ENCODE results near the gene IGSF21. TPM values are rescaled to one million over a fixed set of nuclear protein-coding genes. Genes with fewer than 3 reads are reported as not detected.

IGSF21 gene
- total RNA-seq, 2 experiments from 2014 or later = not detected

DNA sequence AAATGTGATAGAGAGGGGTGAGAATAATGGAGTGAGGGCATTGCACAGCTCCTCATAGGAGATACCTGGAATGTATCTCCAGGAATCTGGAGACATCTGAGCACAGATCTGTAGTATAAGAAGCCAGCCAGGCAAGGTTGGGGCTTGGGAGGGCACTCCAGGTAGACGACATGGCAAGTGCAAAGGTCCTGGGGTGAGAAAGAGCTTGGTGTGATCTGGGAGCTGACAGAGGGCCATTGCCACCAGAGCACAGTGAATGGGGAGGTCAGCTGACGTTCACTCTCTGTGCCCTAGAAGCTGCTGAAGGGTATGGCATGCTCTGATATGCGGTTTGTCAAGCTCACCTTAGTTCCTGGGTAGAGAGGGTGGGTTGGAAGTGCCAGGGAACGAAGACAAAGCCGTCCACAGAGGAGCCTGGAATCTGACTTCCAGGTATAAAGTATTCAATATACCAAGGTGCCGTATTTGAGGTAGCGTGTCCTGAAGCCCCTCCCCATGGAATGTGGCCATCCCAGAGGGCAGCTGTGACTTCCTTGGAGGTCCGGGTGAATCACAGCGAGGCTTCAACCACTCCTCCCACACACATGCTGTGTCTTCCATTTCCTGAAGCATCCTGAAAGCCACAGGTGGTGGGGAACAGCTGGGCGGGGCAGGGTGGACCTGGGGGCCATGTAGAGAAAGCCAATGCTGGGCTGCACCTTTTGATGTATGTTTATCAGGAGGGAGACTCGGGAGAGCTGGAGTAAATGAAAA lies 190.5 kb downstream of the IGSF21 start:
- CTCF ChIA-PET = interaction anchor here (0.7 to 4.2 kb wide), 5 partner anchors 12 to 283 kb away, joined by 3 to 16 read pairs (median 5); no protein-coding TSS in a partner anchor
- intact Hi-C loops (cut with micrococcal nuclease) = no loop called here
- no peak overlapping the region for H3K27ac Mint-ChIP-seq
- no peak for DNase-seq
- peaks cover 40% of the 10 kb centered on the region for H3K27me3 Mint-ChIP-seq
- POLR2A ChIA-PET = no interaction called here
- no peaks in the 10 kb centered on the region for H3K36me3 Mint-ChIP-seq
- H3K4me1 Mint-ChIP-seq (ENCODE audit: low read depth) = no peaks in the 10 kb centered on the region
- H3K4me3 Mint-ChIP-seq = no peak overlapping the region
- H3K9me3 Mint-ChIP-seq = no peaks in the 10 kb centered on the region

DNA sequence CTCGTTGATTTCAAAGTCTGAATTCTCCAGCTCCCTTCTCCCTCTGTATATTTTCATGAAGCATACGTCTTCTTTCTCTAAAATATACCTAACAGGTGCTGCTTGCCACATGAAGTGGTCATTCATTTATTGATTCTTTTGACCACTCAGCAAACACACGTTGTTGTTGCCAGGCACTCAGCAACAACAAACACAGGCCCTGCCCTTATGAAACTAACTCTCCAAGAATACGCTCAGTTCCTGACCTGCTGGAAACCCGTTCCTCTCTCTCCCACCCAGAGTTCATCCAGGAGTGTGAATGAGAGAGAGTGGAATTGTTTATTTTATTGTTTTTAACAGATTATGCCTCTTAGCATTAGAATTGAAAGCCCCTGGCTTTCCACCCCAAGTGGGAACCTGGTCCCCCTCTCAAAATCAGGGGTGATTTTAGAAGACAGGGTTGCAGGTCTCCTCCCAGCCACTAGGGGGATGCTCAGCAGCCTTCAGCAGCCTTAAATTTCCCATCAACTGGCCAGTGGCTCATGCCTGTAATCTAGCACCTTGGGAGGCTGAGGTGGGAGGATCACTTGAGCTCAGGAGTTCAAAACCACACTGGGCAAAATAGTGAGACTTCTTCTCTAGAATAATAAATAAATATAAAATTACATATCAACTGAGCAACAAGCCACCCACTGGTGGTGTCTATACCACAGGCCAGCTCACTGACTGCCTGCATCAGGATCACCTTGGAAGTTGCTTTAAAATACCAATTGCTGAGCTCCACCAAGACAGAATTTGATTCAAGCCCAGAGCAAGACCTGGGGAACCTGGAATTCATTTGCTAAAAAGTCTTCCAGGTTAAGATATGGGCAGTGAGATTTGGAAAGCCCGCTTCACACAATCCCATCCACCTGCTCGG lies 192.1 kb downstream of the IGSF21 start:
- intact Hi-C loops (cut with micrococcal nuclease) = no loop called here

DNA sequence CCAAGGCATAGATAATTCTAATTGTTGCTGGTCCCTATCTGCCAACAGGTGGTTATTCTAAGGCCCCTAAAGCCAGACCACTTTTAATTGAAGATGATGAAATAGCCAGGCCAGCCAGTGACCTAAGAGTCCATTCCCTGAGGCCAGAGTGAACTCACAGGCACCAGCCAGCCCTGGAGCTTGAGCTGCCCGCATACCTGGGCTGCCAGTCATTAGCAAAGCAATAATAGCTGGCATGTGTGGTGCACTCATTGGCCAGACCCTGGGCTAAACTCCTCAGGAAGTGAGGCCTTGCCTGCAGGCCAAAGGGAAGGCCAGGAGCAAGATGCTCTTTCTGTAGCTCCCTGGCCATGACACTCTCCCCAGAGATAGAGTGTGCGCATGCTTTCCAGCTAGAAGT lies 192.8 kb downstream of the IGSF21 start:
- CTCF ChIA-PET = interaction anchor here (1.0 to 4.2 kb wide), 3 partner anchors 275 to 283 kb away, joined by 3 to 16 read pairs (median 16); no protein-coding TSS in a partner anchor
- Mint-ChIP-seq H3K9me3 (no peaks in the 10 kb centered on the region), H3K27me3 (peaks cover 30% of the 10 kb centered on the region), H3K4me1 (ENCODE audit: low read depth) (no peaks in the 10 kb centered on the region), H3K27ac (no peak overlapping the region), H3K4me3 (no peak overlapping the region), H3K36me3 (no peaks in the 10 kb centered on the region)
- DNase-seq = no peak
- POLR2A ChIA-PET = no interaction called here
- intact Hi-C loops (cut with micrococcal nuclease) = no loop called here

More for the DNA sequence above, 192.1 kb downstream of the IGSF21 start:
- Mint-ChIP-seq H3K9me3 (no peaks in the 10 kb centered on the region), H3K36me3 (no peaks in the 10 kb centered on the region), H3K4me3 (no peak overlapping the region), H3K27ac (no peak overlapping the region), H3K27me3 (peaks cover 34% of the 10 kb centered on the region), H3K4me1 (ENCODE audit: low read depth) (no peaks in the 10 kb centered on the region)
- CTCF ChIA-PET = interaction anchor here (1.0 to 4.2 kb wide), 8 partner anchors 8 to 575 kb away, joined by 3 to 16 read pairs (median 6); no protein-coding TSS in a partner anchor
- POLR2A ChIA-PET = no interaction called here
- DNase-seq = peak; percentile 15

DNA sequence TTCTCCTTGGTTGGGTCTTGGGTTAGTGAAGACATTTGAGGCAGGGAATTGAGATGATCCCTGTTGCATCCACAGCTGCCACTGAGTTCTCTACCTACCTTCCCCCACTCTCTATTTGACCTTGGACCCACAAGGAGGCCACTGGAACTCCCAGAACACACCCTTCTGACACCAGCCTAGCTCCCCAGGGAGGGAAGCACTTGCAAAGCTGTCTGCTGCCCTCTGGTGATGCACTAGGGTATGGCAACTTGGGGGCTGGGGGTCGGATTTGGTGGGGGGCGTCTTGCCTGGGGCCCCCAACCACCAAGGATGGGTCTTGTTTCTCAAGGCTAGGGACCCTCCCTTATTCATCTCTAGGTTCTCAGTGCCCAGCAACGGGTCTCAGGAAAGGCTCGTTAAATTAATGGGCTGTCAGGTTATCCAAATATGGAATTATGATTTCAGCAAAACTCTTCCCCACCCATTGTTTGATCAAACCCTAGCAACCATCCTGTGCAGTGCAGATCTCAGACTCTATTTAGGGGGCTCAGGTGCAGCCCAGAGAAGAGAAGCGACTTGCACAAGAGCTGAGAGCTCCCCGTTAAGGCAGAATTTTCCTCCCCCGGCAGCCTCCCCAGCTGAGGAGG lies 195.3 kb downstream of the IGSF21 start:
- Mint-ChIP-seq H3K27ac (no peak overlapping the region), H3K27me3 (peaks cover 16% of the 10 kb centered on the region), H3K4me3 (no peak overlapping the region), H3K9me3 (no peaks in the 10 kb centered on the region), H3K4me1 (ENCODE audit: low read depth) (no peaks in the 10 kb centered on the region), H3K36me3 (no peaks in the 10 kb centered on the region)
- intact Hi-C loops (cut with micrococcal nuclease) = no loop called here
- ChIA-PET CTCF (interaction anchor here (0.5 to 1.4 kb wide), 3 partner anchors 63 to 762 kb away, joined by 3 to 4 read pairs (median 3); no protein-coding TSS in a partner anchor), POLR2A (no interaction called here)
- peak; percentile 16 for DNase-seq

DNA sequence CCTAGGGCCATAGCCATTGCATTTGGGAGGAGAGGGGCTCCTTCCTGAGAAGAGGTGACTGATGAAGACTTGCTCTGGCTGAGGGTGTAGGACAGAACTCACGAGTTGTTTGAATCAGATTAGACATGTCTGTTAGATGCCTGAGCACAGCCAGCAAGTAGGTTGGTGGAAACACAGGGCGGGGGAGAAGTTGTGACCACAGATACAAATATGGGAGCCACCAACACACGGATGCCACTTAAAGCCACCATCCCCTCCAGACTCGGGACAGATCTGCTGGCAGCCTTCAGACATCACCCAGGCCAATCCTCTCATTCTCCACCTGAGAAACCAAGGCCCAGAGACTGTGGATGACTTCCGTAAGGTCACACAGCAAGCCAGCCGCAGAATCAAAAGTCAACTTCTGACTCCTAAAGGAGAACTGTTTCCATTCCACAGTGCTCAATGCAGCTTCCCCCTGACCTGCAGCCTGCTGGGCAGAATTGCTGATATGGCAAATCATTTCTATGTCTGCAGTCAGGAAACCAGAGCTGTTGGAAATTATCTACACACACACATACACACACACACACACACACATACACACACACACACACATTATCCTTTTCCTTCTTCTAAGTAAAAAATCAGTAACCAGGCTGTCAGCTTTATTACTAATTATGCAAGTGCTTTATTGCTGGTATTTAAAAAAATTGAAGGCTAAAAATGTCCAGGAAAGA lies 196.7 kb downstream of the IGSF21 start:
- DNase-seq = no peak
- intact Hi-C loops (cut with micrococcal nuclease) = no loop called here
- no peaks in the 10 kb centered on the region for H3K36me3 Mint-ChIP-seq
- ChIA-PET POLR2A (no interaction called here), CTCF (no interaction called here)
- no peaks in the 10 kb centered on the region for H3K9me3 Mint-ChIP-seq
- H3K4me3 Mint-ChIP-seq = no peak overlapping the region
- no peak overlapping the region for H3K27ac Mint-ChIP-seq
- H3K4me1 Mint-ChIP-seq (ENCODE audit: low read depth) = no peaks in the 10 kb centered on the region
- peaks cover 6% of the 10 kb centered on the region for H3K27me3 Mint-ChIP-seq

DNA sequence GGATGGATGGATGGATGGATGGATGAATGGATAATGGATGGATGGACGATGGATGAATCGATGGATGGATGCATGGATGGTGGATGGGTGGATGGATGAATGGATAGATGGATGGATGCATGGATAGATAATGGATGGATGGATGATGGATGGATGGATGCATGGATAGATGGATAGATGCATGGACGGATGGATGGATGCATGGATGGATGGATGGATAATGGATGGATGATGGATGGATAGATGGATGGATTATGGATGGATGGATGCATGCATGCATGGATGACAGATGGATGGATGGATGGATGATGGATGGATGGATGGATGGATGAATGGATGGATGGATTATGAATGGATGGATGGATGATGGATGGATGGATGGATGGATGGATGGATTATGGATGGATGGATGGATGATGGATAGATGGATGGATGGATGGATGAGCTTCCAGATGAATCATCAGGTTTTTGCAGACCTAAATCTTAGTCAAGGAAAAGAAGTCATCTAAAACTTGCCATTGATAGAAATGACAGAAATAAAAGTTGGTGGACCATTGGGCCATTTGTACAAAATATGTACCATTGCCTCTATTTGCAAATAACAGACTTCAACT lies 197.7 kb downstream of the IGSF21 start:
- Mint-ChIP-seq H3K4me3 (no peak overlapping the region), H3K4me1 (ENCODE audit: low read depth) (no peaks in the 10 kb centered on the region), H3K27ac (no peak overlapping the region), H3K36me3 (no peaks in the 10 kb centered on the region), H3K9me3 (no peaks in the 10 kb centered on the region), H3K27me3 (peaks cover 2% of the 10 kb centered on the region)
- CTCF ChIA-PET = no interaction called here
- intact Hi-C loops (cut with micrococcal nuclease) = no loop called here
- no peak for DNase-seq
- POLR2A ChIA-PET = no interaction called here

DNA sequence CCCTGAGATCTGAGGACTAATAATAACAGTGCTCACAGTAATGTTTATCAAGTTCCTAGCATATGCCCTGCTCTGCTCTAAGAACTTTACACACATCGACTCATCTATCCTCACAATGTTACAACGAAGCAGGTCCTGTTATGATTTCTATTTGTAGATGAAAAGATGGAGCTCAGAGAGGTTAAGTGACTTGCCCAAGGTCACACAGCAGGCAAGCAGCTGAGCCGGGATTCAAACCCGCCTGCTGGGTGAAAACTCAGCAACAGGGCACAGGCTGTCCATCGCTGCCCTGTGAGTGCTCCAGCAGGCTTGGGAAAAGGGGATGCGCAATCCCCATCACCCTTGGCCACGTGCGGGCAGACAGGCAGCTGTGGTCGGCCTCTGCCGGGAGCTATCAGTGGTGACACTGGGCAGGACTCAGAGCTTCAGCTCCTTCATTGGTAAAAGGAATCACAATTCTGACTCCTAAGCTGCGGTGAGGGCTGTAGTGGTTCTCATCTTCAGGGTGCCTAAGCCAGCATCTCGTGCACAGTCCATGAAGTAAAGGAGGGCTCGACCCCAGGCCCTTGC lies 199.8 kb downstream of the IGSF21 start:
- H3K9me3 Mint-ChIP-seq = no peaks in the 10 kb centered on the region

DNA sequence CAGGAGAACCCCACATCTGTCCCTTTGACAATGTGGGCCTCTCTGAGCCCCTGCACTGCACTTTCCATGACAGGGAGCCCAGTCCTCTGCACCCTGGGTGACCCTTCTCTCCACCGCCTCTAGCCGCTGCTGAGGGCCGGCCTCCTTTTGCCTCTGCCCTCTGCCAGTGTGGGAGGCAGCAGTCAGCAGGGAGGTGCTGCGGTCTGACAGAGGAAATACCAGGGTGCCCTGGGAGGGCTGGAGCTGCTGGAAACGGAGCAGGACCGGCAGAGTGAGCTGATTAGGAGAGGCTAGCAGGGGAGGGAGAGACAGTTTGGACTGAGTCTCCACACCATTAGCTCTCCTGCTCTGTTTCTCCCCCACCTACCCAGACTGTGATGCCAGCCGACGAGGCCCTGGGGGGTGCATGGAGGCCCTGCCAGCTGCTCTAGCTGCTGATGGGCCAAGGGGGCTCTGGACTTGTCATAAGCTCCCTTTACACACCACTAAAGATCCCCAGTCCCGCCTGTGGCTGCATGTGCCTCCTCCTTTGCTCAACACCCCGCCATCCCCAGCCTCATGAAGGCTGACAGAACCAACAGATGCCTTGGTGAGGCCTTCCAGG lies 202.1 kb downstream of the IGSF21 start:
- intact Hi-C loops (cut with micrococcal nuclease) = no loop called here
- Mint-ChIP-seq H3K9me3 (no peaks in the 10 kb centered on the region), H3K27me3 (peaks cover 6% of the 10 kb centered on the region), H3K4me1 (ENCODE audit: low read depth) (no peaks in the 10 kb centered on the region), H3K4me3 (no peak overlapping the region), H3K27ac (no peak overlapping the region), H3K36me3 (no peaks in the 10 kb centered on the region)
- DNase-seq = no peak
- POLR2A ChIA-PET = no interaction called here
- CTCF ChIA-PET = no interaction called here

More for the DNA sequence above, 199.8 kb downstream of the IGSF21 start:
- H3K4me3 Mint-ChIP-seq = no peak overlapping the region
- ChIA-PET POLR2A (no interaction called here), CTCF (interaction anchor here (1.8 kb wide), 1 partner anchor 8 kb away, joined by 6 read pairs; no protein-coding TSS in a partner anchor)
- no peak overlapping the region for H3K27ac Mint-ChIP-seq
- intact Hi-C loops (cut with micrococcal nuclease) = no loop called here
- H3K36me3 Mint-ChIP-seq = no peaks in the 10 kb centered on the region
- peaks cover 6% of the 10 kb centered on the region for H3K27me3 Mint-ChIP-seq
- no peaks in the 10 kb centered on the region for H3K4me1 Mint-ChIP-seq (ENCODE audit: low read depth)
- DNase-seq = no peak

DNA sequence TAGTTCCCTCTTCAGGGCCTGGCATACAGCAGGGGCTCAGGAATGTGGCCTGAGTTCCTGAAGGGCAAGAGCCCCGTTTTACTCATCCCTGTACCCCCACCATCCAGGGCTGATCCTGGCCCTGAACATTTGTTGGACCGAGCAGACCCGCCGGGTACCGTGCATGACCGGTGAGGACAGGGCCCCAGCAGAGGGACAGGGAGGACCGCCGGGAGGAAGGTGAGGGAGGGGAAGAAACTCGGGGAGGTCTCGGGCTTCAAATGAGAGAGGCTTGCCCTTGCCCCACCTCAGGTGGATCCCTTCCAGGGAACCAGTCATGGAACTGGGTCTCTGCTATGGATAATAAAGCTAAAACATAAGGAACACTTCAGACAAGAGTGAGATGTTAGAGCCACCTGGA lies 205.4 kb downstream of the IGSF21 start:
- CTCF ChIA-PET = no interaction called here
- no peak overlapping the region for H3K27ac Mint-ChIP-seq
- H3K36me3 Mint-ChIP-seq = no peaks in the 10 kb centered on the region
- H3K9me3 Mint-ChIP-seq = no peaks in the 10 kb centered on the region
- POLR2A ChIA-PET = no interaction called here
- no peaks in the 10 kb centered on the region for H3K4me1 Mint-ChIP-seq (ENCODE audit: low read depth)
- H3K4me3 Mint-ChIP-seq = no peak overlapping the region
- DNase-seq = no peak
- intact Hi-C loops (cut with micrococcal nuclease) = no loop called here
- peaks cover 6% of the 10 kb centered on the region for H3K27me3 Mint-ChIP-seq

DNA sequence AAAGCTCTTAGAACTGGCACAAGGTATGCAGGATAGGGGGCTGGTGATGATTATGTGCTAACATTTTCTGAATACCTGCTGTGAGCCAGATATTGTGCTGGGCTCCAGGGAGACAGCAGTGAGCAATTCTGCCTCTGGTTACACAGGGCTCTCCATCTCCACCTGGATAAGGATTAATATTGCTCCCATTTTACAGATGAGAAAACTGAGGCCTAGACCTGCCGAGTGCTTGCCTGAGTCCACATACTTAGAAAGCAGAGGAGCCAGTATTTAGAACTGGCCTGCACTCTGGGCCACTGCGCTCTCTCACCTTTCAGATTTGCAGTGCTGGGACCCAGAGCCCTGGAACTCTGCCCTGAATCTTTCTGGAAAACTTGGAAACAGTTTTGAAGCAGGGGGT lies 205.9 kb downstream of the IGSF21 start:
- H3K27me3 Mint-ChIP-seq = peaks cover 6% of the 10 kb centered on the region
- intact Hi-C loops (cut with micrococcal nuclease) = no loop called here
- no peaks in the 10 kb centered on the region for H3K4me1 Mint-ChIP-seq (ENCODE audit: low read depth)
- ChIA-PET POLR2A (no interaction called here), CTCF (no interaction called here)
- H3K9me3 Mint-ChIP-seq = no peaks in the 10 kb centered on the region
- H3K27ac Mint-ChIP-seq = no peak overlapping the region
- no peaks in the 10 kb centered on the region for H3K36me3 Mint-ChIP-seq
- no peak overlapping the region for H3K4me3 Mint-ChIP-seq
- DNase-seq = no peak

DNA sequence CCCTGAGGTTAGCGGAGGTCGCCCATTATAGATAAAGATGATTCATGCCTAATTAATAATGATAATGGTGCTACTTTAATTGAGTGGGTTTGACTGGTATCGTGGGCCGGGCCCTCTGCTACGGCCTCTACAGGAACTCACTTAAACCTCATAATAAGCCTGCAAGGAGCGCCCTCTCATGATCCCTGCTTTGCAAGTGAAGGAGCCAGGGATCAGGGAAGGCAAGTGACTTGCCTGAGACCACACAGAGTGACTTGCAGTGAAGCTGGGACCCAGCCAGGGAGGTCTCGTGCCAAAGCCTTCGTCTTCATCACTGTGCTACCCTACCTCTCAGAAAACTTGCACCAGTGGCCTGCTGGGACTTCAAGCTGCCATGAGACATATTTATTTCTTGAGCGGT lies 206.8 kb downstream of the IGSF21 start:
- H3K4me1 Mint-ChIP-seq (ENCODE audit: low read depth) = no peaks in the 10 kb centered on the region
- intact Hi-C loops (cut with micrococcal nuclease) = no loop called here
- no peaks in the 10 kb centered on the region for H3K9me3 Mint-ChIP-seq
- no peak overlapping the region for H3K27ac Mint-ChIP-seq
- peaks cover 6% of the 10 kb centered on the region for H3K27me3 Mint-ChIP-seq
- POLR2A ChIA-PET = no interaction called here
- no peaks in the 10 kb centered on the region for H3K36me3 Mint-ChIP-seq
- CTCF ChIA-PET = no interaction called here
- no peak overlapping the region for H3K4me3 Mint-ChIP-seq
- no peak for DNase-seq

All from activated CD4-positive, alpha-beta memory T cell treated with anti-CD3 and anti-CD28 coated beads for 36 hours (primary cell).